Osteoblast (primary cell): Measurements from ENCODE around the gene COL2A1. TPM values are rescaled to one million over a fixed set of nuclear protein-coding genes. Genes with fewer than 3 reads are reported as not detected.

Experiments used
- DNase-seq: peaks from one replicate; pipeline ENCODE4 v3.0.0; 2011; ENCODE audit warnings: low spot score, mixed read lengths; ENCODE audit not compliant: insufficient read length; ENCODE audit errors: missing footprints
- H2AFZ ChIP-seq: 2 replicates; pipeline ENCODE4 v1.6.0; 2011; ENCODE audit warnings: mild to moderate bottlenecking, low read length
- H3K27ac ChIP-seq: 2 replicates; pipeline ENCODE4 v1.5.1; 2011; ENCODE audit warnings: mild to moderate bottlenecking, low read depth, low read length, moderate library complexity
- H3K27me3 ChIP-seq: 2 replicates; pipeline ENCODE4 v1.6.0; 2012; ENCODE audit warnings: mild to moderate bottlenecking, control low read depth, inconsistent platforms, low read length, moderate library complexity; ENCODE audit not compliant: insufficient read depth
- H3K36me3 ChIP-seq: 2 replicates; pipeline ENCODE4 v1.5.1; 2011; ENCODE audit warnings: mild to moderate bottlenecking, low read length, control low read depth, moderate library complexity; ENCODE audit not compliant: insufficient read depth
- H3K4me1 ChIP-seq: 2 replicates; pipeline ENCODE4 v1.5.1; 2011; ENCODE audit warnings: mild to moderate bottlenecking, low read length, control low read depth, moderate library complexity; ENCODE audit not compliant: insufficient read depth
- H3K4me2 ChIP-seq: 2 replicates; pipeline ENCODE4 v1.6.0; 2011; ENCODE audit warnings: mild to moderate bottlenecking, low read length; ENCODE audit not compliant: insufficient read depth
- H3K4me3 ChIP-seq: fragments of 200-600 bp; sonication (generic); 3 replicates; pipeline ENCODE4 v1.5.1; 2012; ENCODE audit warnings: mild to moderate bottlenecking, low read length, inconsistent platforms; ENCODE audit not compliant: insufficient read depth
- H3K79me2 ChIP-seq: 2 replicates; pipeline ENCODE4 v1.6.0; 2012; ENCODE audit warnings: mild to moderate bottlenecking, low read length, control low read depth, inconsistent platforms; ENCODE audit not compliant: insufficient read depth
- H3K9me3 ChIP-seq: 2 replicates; pipeline ENCODE4 v1.5.1; 2011; ENCODE audit warnings: low read depth, low read length, control low read depth
- H4K20me1 ChIP-seq: 2 replicates; pipeline ENCODE4 v1.6.0; 2012; ENCODE audit warnings: mild to moderate bottlenecking, low read length, control low read depth; ENCODE audit not compliant: insufficient read depth
- CTCF ChIP-seq: IDR thresholded peaks from 2 replicates; pipeline ENCODE4 v1.5.1; 2011; ENCODE audit warnings: mild to moderate bottlenecking, low read depth, low read length, moderate library complexity; ENCODE audit errors: extremely low read depth
- total RNA-seq: library from RNA; depleted of rRNA; stranded (reverse); fragments of >200 nt; gene quantifications from 2 replicates; pipeline ENCODE4 v1.2.3, GENCODE V29; 2012

The COL2A1 gene
- total RNA-seq, 1 donor, result under 0.01 TPM

- no peaks in the 10 kb centered on the region for H3K9me3 ChIP-seq
- no peak for DNase-seq
- H3K4me1 ChIP-seq, result no peaks in the 10 kb centered on the region
- TF ChIP-seq CTCF, result no peak
- H3K4me2 ChIP-seq, result no peak overlapping the region
- H3K27ac ChIP-seq, result no peak overlapping the region
- H2AFZ ChIP-seq, result no peak overlapping the region
- H3K27me3 ChIP-seq, result peaks cover 17% of the 10 kb centered on the region
- H4K20me1 ChIP-seq, result no peaks in the 10 kb centered on the region
- no peaks in the 10 kb centered on the region for H3K36me3 ChIP-seq
- H3K4me3 ChIP-seq, result no peak overlapping the region
- no peaks in the 10 kb centered on the region for H3K79me2 ChIP-seq
These were observed 25.4 kb upstream of the COL2A1 start for GRCh38 chr12:48029491-48030172.

- Histone ChIP-seq H3K36me3 (no peaks in the 10 kb centered on the region), H3K27me3 (peaks cover 23% of the 10 kb centered on the region), H2AFZ (no peak overlapping the region), H4K20me1 (no peaks in the 10 kb centered on the region), H3K27ac (no peak overlapping the region), H3K4me1 (no peaks in the 10 kb centered on the region), H3K4me2 (no peak overlapping the region), H3K9me3 (no peaks in the 10 kb centered on the region), H3K79me2 (no peaks in the 10 kb centered on the region), H3K4me3 (no peak overlapping the region)
- DNase-seq, result no peak
- no peak for TF ChIP-seq CTCF
These were observed 24.5 kb upstream of the COL2A1 start for GRCh38 chr12:48028541-48029431.

- H3K9me3 ChIP-seq, result no peaks in the 10 kb centered on the region
- H3K27ac ChIP-seq, result no peak overlapping the region
- no peaks in the 10 kb centered on the region for H4K20me1 ChIP-seq
- H3K79me2 ChIP-seq, result no peaks in the 10 kb centered on the region
- no peak for DNase-seq
- no peaks in the 10 kb centered on the region for H3K36me3 ChIP-seq
- H3K4me2 ChIP-seq, result no peak overlapping the region
- TF ChIP-seq CTCF, result no peak
- H3K4me1 ChIP-seq, result no peaks in the 10 kb centered on the region
- no peak overlapping the region for H3K4me3 ChIP-seq
- H2AFZ ChIP-seq, result no peak overlapping the region
- peaks cover 35% of the 10 kb centered on the region for H3K27me3 ChIP-seq
These were observed 23.1 kb upstream of the COL2A1 start for GRCh38 chr12:48027183-48028002.
